ENCODE results near the gene ENTPD7.

ENTPD7 gene

GRCh38 chr10:99754670-99755069 is 95.4 kb downstream of the ENTPD7 start:
- no peak for DNase-seq
